Astrocyte (in vitro differentiated cells and primary cell): ENCODE data around the gene MIPOL1.

Experiments
- EZH2 ChIP-seq: IDR thresholded peaks from 2 replicates; pipeline ENCODE4 v1.6.1; 2012; ENCODE audit warnings: mild to moderate bottlenecking, low read length, inconsistent platforms; ENCODE audit not compliant: insufficient read depth
- TF ChIP-seq, protein P1 (sequence below): IDR thresholded peaks from 2 replicates; pipeline ENCODE4 v1.5.1; 2011; ENCODE audit warnings: low read depth, mild to moderate bottlenecking, inconsistent platforms, low read length, moderate library complexity; ENCODE audit not compliant: insufficient read depth

GRCh38 chr14:37203423-37203822 lies 5.7 kb downstream of the MIPOL1 start:
- TF ChIP-seq, protein P1, sequence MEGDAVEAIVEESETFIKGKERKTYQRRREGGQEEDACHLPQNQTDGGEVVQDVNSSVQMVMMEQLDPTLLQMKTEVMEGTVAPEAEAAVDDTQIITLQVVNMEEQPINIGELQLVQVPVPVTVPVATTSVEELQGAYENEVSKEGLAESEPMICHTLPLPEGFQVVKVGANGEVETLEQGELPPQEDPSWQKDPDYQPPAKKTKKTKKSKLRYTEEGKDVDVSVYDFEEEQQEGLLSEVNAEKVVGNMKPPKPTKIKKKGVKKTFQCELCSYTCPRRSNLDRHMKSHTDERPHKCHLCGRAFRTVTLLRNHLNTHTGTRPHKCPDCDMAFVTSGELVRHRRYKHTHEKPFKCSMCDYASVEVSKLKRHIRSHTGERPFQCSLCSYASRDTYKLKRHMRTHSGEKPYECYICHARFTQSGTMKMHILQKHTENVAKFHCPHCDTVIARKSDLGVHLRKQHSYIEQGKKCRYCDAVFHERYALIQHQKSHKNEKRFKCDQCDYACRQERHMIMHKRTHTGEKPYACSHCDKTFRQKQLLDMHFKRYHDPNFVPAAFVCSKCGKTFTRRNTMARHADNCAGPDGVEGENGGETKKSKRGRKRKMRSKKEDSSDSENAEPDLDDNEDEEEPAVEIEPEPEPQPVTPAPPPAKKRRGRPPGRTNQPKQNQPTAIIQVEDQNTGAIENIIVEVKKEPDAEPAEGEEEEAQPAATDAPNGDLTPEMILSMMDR: no peak
- TF ChIP-seq EZH2: no peak
